ENCODE measurements around the gene BNC1. TPM values are rescaled to one million over a fixed set of nuclear protein-coding genes. Genes with fewer than 3 reads are reported as not detected.
"Not testable (repeated sequence)": the region's sequence is repeated elsewhere in the genome, so short reads cannot be mapped to it uniquely, and the experiment has no call there.

BNC1 gene
- total RNA-seq, 1 experiment from 2014 or later, result not detected

GRCh38 chr15:83248151-83249029 lies 36.1 kb downstream of the BNC1 start:
- H3K27me3 ChIP-seq, result peaks cover 6% of the 10 kb centered on the region; the same call in 1 of the 2 replicates
- H3K4me1 ChIP-seq, result no peaks in the 10 kb centered on the region
- no peaks in the 10 kb centered on the region for H3K9me3 ChIP-seq (replicated peaks)
- peak in 1 of 2 experiments; percentile 75 for DNase-seq
- no peak overlapping the region for H3K27ac ChIP-seq
- no peaks in the 10 kb centered on the region for H3K36me3 ChIP-seq
- H3K4me3 ChIP-seq, result no peak overlapping the region

GRCh38 chr15:83243634-83244033 lies 40.8 kb downstream of the BNC1 start:
- H3K36me3 ChIP-seq, result no peaks in the 10 kb centered on the region
- no peak overlapping the region for H3K27ac ChIP-seq
- no peaks in the 10 kb centered on the region for H3K9me3 ChIP-seq (replicated peaks)
- H3K27me3 ChIP-seq, result peaks cover 6% of the 10 kb centered on the region; the same call in 1 of the 2 replicates
- no peaks in the 10 kb centered on the region for H3K4me1 ChIP-seq
- H3K4me3 ChIP-seq, result no peak overlapping the region
- DNase-seq, result no peak

- no peak for DNase-seq
- no peaks in the 10 kb centered on the region for H3K36me3 ChIP-seq
- H3K27ac ChIP-seq, result no peak overlapping the region
- H3K27me3 ChIP-seq, result no peaks in the 10 kb centered on the region
- no peaks in the 10 kb centered on the region for H3K9me3 ChIP-seq (replicated peaks)
- H3K4me3 ChIP-seq, result no peak overlapping the region
- H3K4me1 ChIP-seq, result no peaks in the 10 kb centered on the region
Measured at GRCh38 chr15:83230242-83230641, 54.2 kb downstream of the BNC1 start.

GRCh38 chr15:83225449-83225848 lies 59.0 kb downstream of the BNC1 start:
- no peaks in the 10 kb centered on the region for H3K36me3 ChIP-seq
- peak overlapping the region; percentile 25; the same call in 1 of the 2 replicates for H3K4me3 ChIP-seq
- no peaks in the 10 kb centered on the region for H3K4me1 ChIP-seq
- no peaks in the 10 kb centered on the region for H3K27me3 ChIP-seq
- DNase-seq, result no peak
- no peak overlapping the region for H3K27ac ChIP-seq
- no peaks in the 10 kb centered on the region; the same call in 1 of the 2 replicates for H3K9me3 ChIP-seq (replicated peaks)

GRCh38 chr15:83221781-83222180 lies 62.7 kb downstream of the BNC1 start:
- not testable (repeated sequence) for H3K27ac ChIP-seq; H3K27me3 ChIP-seq; H3K9me3 ChIP-seq (replicated peaks); H3K4me3 ChIP-seq; H3K36me3 ChIP-seq; DNase-seq; H3K4me1 ChIP-seq

GRCh38 chr15:83219026-83219425 lies 65.4 kb downstream of the BNC1 start:
- H3K27me3 ChIP-seq, result no peaks in the 10 kb centered on the region
- H3K36me3 ChIP-seq, result no peaks in the 10 kb centered on the region
- no peak overlapping the region for H3K27ac ChIP-seq
- DNase-seq, result no peak
- no peaks in the 10 kb centered on the region for H3K4me1 ChIP-seq
- no peak overlapping the region for H3K4me3 ChIP-seq
- no peaks in the 10 kb centered on the region; the same call in 1 of the 2 replicates for H3K9me3 ChIP-seq (replicated peaks)

- no peak for DNase-seq
- no peak overlapping the region for H3K4me3 ChIP-seq
- H3K27me3 ChIP-seq, result no peaks in the 10 kb centered on the region
- H3K4me1 ChIP-seq, result no peaks in the 10 kb centered on the region
- no peak overlapping the region for H3K27ac ChIP-seq
- no peaks in the 10 kb centered on the region for H3K36me3 ChIP-seq
- H3K9me3 ChIP-seq (replicated peaks), result no peaks in the 10 kb centered on the region
Measured at GRCh38 chr15:83215306-83215705, 69.2 kb downstream of the BNC1 start.

- Histone ChIP-seq H3K4me3 (no peak overlapping the region), H3K27me3 (no peaks in the 10 kb centered on the region), H3K4me1 (no peaks in the 10 kb centered on the region), H3K9me3 (replicated peaks) (no peaks in the 10 kb centered on the region), H3K36me3 (no peaks in the 10 kb centered on the region), H3K27ac (no peak overlapping the region)
- DNase-seq, result no peak
Measured at GRCh38 chr15:83210619-83211018, 73.8 kb downstream of the BNC1 start.

- peak in 1 of 2 experiments; percentile 25 for DNase-seq
- Histone ChIP-seq H3K27me3 (no peaks in the 10 kb centered on the region), H3K36me3 (no peaks in the 10 kb centered on the region), H3K4me1 (no peaks in the 10 kb centered on the region), H3K27ac (no peak overlapping the region), H3K9me3 (replicated peaks) (no peaks in the 10 kb centered on the region), H3K4me3 (no peak overlapping the region)
Measured at GRCh38 chr15:83209333-83209732, 75.1 kb downstream of the BNC1 start.

- peak overlapping the region; percentile 95 for H3K4me3 ChIP-seq
- DNase-seq, result no peak
- H3K36me3 ChIP-seq, result 0 out of 2 replicates have a peak, but pooled peaks cover 2% of the 10 kb centered on the region
- H3K9me3 ChIP-seq (replicated peaks), result no peaks in the 10 kb centered on the region
- peak overlapping the region; percentile 63 for H3K27ac ChIP-seq
- H3K27me3 ChIP-seq, result no peaks in the 10 kb centered on the region
- H3K4me1 ChIP-seq, result no peaks in the 10 kb centered on the region
Measured at GRCh38 chr15:83208367-83208661, 76.2 kb downstream of the BNC1 start.

- DNase-seq, result peak; percentile 73 to 76
- Histone ChIP-seq H3K4me1 (no peaks in the 10 kb centered on the region), H3K27me3 (no peaks in the 10 kb centered on the region), H3K9me3 (replicated peaks) (no peaks in the 10 kb centered on the region), H3K36me3 (0 out of 2 replicates have a peak, but pooled peaks cover 2% of the 10 kb centered on the region), H3K4me3 (peak within 1 kb of the TSS; percentile 95), H3K27ac (peak within 1 kb of the TSS; percentile 79)
Measured at GRCh38 chr15:83207660-83208366, 76.7 kb downstream of the BNC1 start, which contains the start of gene HDGFL3. Gene HDGFL3 (minus strand): TSS chr15:83207823. CDS start chr15:83207414, 409 bp downstream.

GRCh38 chr15:83207009-83207659 lies 77.3 kb downstream of the BNC1 start:
- no peaks in the 10 kb centered on the region for H3K9me3 ChIP-seq (replicated peaks)
- 0 out of 2 replicates have a peak, but pooled peaks cover 2% of the 10 kb centered on the region for H3K36me3 ChIP-seq
- H3K27ac ChIP-seq, result peak overlapping the region; percentile 79
- peak overlapping the region; percentile 95 for H3K4me3 ChIP-seq
- H3K27me3 ChIP-seq, result no peaks in the 10 kb centered on the region
- DNase-seq, result peak; percentile 47 to 52
- H3K4me1 ChIP-seq, result no peaks in the 10 kb centered on the region

- 0 out of 2 replicates have a peak, but pooled peaks cover 2% of the 10 kb centered on the region for H3K36me3 ChIP-seq
- DNase-seq, result peak; percentile 19 to 42
- no peaks in the 10 kb centered on the region for H3K9me3 ChIP-seq (replicated peaks)
- no peaks in the 10 kb centered on the region for H3K4me1 ChIP-seq
- H3K27ac ChIP-seq, result peak overlapping the region; percentile 79
- H3K4me3 ChIP-seq, result peak overlapping the region; percentile 95
- H3K27me3 ChIP-seq, result no peaks in the 10 kb centered on the region
Measured at GRCh38 chr15:83206526-83207008, 77.9 kb downstream of the BNC1 start.
